ENCODE measurements around the gene C11orf24. TPM values are rescaled to one million over a fixed set of nuclear protein-coding genes. Genes with fewer than 3 reads are reported as not detected.

C11orf24 gene
- total and polyA plus RNA-seq, 2 of the 8 experiments (the other 6 are each of a cell fraction or from before 2014, with no cell fraction given) = 45.4 to 51.7 TPM

DNA sequence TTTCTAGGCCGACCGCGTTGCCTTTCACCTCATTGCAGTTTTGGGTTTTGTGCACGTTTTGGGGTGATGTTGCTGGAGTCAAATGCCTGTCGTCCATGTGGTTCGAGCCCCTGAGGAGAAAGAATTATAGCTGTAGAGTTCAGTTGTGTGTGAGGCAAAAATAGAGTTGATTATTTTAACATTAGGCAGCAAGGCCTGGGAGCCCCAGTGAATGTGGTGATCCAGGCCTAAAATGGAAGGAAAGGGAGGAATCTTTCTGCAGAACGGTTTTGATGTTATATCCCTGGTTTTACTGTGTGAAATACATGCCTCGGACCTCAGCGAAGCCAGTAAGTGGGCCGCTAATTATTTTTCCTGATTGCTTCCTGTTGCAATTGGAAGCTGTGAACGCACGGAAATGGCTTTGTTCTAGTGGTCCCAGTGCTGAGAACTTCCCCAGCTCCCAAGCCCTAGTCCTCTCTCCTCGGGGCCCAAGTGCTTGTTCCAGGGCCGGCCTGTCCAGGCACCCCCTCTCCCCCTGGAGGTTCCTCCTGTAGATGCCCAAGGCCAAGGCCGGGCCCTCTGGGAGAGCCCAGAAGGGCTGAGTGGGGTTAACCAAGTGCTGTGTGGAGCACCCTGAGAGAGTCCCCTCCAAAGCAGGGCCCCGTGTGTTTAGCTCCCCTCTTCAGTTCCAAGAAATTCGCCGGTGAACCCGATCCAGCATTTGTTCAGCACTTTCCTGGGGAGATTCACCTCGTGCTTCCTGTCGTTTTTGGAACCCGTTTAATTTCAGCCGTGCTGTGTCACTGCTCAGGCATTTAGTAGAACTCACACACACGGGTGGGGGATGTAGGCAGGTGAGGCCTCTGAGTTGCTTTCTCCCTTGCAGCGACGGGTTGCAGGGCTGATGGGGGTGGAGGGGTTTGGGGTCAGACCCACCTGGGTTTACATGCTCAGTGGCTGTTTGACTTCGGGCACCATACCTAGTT is 42.7 kb upstream of the C11orf24 start (continued):
- TF ChIP-seq, protein P1, sequence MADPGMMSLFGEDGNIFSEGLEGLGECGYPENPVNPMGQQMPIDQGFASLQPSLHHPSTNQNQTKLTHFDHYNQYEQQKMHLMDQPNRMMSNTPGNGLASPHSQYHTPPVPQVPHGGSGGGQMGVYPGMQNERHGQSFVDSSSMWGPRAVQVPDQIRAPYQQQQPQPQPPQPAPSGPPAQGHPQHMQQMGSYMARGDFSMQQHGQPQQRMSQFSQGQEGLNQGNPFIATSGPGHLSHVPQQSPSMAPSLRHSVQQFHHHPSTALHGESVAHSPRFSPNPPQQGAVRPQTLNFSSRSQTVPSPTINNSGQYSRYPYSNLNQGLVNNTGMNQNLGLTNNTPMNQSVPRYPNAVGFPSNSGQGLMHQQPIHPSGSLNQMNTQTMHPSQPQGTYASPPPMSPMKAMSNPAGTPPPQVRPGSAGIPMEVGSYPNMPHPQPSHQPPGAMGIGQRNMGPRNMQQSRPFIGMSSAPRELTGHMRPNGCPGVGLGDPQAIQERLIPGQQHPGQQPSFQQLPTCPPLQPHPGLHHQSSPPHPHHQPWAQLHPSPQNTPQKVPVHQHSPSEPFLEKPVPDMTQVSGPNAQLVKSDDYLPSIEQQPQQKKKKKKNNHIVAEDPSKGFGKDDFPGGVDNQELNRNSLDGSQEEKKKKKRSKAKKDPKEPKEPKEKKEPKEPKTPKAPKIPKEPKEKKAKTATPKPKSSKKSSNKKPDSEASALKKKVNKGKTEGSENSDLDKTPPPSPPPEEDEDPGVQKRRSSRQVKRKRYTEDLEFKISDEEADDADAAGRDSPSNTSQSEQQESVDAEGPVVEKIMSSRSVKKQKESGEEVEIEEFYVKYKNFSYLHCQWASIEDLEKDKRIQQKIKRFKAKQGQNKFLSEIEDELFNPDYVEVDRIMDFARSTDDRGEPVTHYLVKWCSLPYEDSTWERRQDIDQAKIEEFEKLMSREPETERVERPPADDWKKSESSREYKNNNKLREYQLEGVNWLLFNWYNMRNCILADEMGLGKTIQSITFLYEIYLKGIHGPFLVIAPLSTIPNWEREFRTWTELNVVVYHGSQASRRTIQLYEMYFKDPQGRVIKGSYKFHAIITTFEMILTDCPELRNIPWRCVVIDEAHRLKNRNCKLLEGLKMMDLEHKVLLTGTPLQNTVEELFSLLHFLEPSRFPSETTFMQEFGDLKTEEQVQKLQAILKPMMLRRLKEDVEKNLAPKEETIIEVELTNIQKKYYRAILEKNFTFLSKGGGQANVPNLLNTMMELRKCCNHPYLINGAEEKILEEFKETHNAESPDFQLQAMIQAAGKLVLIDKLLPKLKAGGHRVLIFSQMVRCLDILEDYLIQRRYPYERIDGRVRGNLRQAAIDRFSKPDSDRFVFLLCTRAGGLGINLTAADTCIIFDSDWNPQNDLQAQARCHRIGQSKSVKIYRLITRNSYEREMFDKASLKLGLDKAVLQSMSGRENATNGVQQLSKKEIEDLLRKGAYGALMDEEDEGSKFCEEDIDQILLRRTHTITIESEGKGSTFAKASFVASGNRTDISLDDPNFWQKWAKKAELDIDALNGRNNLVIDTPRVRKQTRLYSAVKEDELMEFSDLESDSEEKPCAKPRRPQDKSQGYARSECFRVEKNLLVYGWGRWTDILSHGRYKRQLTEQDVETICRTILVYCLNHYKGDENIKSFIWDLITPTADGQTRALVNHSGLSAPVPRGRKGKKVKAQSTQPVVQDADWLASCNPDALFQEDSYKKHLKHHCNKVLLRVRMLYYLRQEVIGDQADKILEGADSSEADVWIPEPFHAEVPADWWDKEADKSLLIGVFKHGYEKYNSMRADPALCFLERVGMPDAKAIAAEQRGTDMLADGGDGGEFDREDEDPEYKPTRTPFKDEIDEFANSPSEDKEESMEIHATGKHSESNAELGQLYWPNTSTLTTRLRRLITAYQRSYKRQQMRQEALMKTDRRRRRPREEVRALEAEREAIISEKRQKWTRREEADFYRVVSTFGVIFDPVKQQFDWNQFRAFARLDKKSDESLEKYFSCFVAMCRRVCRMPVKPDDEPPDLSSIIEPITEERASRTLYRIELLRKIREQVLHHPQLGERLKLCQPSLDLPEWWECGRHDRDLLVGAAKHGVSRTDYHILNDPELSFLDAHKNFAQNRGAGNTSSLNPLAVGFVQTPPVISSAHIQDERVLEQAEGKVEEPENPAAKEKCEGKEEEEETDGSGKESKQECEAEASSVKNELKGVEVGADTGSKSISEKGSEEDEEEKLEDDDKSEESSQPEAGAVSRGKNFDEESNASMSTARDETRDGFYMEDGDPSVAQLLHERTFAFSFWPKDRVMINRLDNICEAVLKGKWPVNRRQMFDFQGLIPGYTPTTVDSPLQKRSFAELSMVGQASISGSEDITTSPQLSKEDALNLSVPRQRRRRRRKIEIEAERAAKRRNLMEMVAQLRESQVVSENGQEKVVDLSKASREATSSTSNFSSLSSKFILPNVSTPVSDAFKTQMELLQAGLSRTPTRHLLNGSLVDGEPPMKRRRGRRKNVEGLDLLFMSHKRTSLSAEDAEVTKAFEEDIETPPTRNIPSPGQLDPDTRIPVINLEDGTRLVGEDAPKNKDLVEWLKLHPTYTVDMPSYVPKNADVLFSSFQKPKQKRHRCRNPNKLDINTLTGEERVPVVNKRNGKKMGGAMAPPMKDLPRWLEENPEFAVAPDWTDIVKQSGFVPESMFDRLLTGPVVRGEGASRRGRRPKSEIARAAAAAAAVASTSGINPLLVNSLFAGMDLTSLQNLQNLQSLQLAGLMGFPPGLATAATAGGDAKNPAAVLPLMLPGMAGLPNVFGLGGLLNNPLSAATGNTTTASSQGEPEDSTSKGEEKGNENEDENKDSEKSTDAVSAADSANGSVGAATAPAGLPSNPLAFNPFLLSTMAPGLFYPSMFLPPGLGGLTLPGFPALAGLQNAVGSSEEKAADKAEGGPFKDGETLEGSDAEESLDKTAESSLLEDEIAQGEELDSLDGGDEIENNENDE (IDR thresholded peaks at IDR 0.05; ENCODE audit: insufficient replicate concordance, low read length) = no peak
- TF ChIP-seq CTBP2 (IDR thresholded peaks at IDR 0.05; ENCODE audit: borderline replicate concordance, insufficient read depth, insufficient read length, low read length) = no peak
- no peak for TF ChIP-seq TEAD4 (IDR thresholded peaks at IDR 0.05; ENCODE audit: low read depth, low read length)
- no peak for TF ChIP-seq SIX5 (IDR thresholded peaks at IDR 0.05; ENCODE audit: low read depth, low read length)
- TF ChIP-seq MAFK (IDR thresholded peaks at IDR 0.05; ENCODE audit: low read depth, low read length) = no peak
